ENCODE results near the gene GFY. TPM values are rescaled to one million over a fixed set of nuclear protein-coding genes. Genes with fewer than 3 reads are reported as not detected.
"Not testable (repeated sequence)": the region's sequence is repeated elsewhere in the genome, so short reads cannot be mapped to it uniquely, and the experiment has no call there.

The GFY gene
- polyA plus RNA-seq, 3 donors: not detected

GRCh38 chr19:49438261-49438660 lies 13.1 kb downstream of the GFY start:
- H3K27ac ChIP-seq (ENCODE audit: low read depth, low read length): no peak overlapping the region

GRCh38 chr19:49439836-49440235 lies 14.6 kb downstream of the GFY start:
- WGBS, 3 donors: 59 to 64% (median 64%) methylated on average over 6 of the region's 6 CpGs
- no peak overlapping the region for H3K27ac ChIP-seq (ENCODE audit: low read depth, low read length)

More at GRCh38 chr19:49438261-49438660, 13.1 kb downstream of the GFY start:
- 18 to 27% (median 25%) methylated on average over 6 of the region's 6 CpGs for WGBS, 3 donors

GRCh38 chr19:49440439-49441209 lies 15.4 kb downstream of the GFY start:
- 24 to 32% (median 25%) methylated on average over 19 of the region's 19 CpGs for WGBS, 3 donors

GRCh38 chr19:49441210-49441959 lies 16.2 kb downstream of the GFY start, which contains the start of gene SLC17A7:
Gene SLC17A7 (minus strand): TSS chr19:49441527. CDS start chr19:49441379, 148 bp downstream.
- no peak within 1 kb of the TSS for H3K27ac ChIP-seq (ENCODE audit: low read depth, low read length)
- WGBS, 3 donors: 3 to 7% (median 4%) methylated on average over 31 to 56 of the region's 56 CpGs

More at GRCh38 chr19:49440439-49441209, 15.4 kb downstream of the GFY start:
- H3K27ac ChIP-seq (ENCODE audit: low read depth, low read length): no peak overlapping the region

- WGBS, 3 donors: 14 to 27% (median 19%) methylated on average over 14 of the region's 14 CpGs
- H3K27ac ChIP-seq (ENCODE audit: low read depth, low read length): no peak overlapping the region
These were observed 16.8 kb downstream of the GFY start for GRCh38 chr19:49441960-49442350.

- no peak overlapping the region for H3K27ac ChIP-seq (ENCODE audit: low read depth, low read length)
- WGBS, 3 donors: 2 to 5% (median 2%) methylated on average over 11 of the region's 11 CpGs
These were observed 17.2 kb downstream of the GFY start for GRCh38 chr19:49442354-49442753.

GRCh38 chr19:49442771-49443365 lies 17.7 kb downstream of the GFY start:
- H3K27ac ChIP-seq (ENCODE audit: low read depth, low read length): peak overlapping the region; percentile 69
- WGBS, 3 donors: 0 to 2% (median 1%) methylated on average over 40 to 43 of the region's 43 CpGs

- peak overlapping the region; percentile 69 for H3K27ac ChIP-seq (ENCODE audit: low read depth, low read length)
- 0% methylated on average over 46 to 47 of the region's 47 CpGs for WGBS, 3 donors
These were observed 18.3 kb downstream of the GFY start for GRCh38 chr19:49443366-49444099.

- not testable (repeated sequence) for H3K27ac ChIP-seq (ENCODE audit: low read depth, low read length)
These were observed 19.0 kb downstream of the GFY start for GRCh38 chr19:49444100-49444700.

GRCh38 chr19:49445997-49446396 lies 20.8 kb downstream of the GFY start:
- WGBS, 3 donors: 72 to 91% (median 81%) methylated on average over 3 of the region's 3 CpGs
- no peak overlapping the region for H3K27ac ChIP-seq (ENCODE audit: low read depth, low read length)

More at GRCh38 chr19:49444100-49444700, 19.0 kb downstream of the GFY start:
- WGBS, 3 donors: 56 to 66% (median 63%) methylated on average over 5 of the region's 5 CpGs

GRCh38 chr19:49447485-49448431 lies 22.6 kb downstream of the GFY start:
- 72 to 83% (median 72%) methylated on average over 32 of the region's 32 CpGs for WGBS, 3 donors
- no peak overlapping the region for H3K27ac ChIP-seq (ENCODE audit: low read depth, low read length)

- WGBS, 3 donors: 91 to 96% (median 91%) methylated on average over 6 of the region's 6 CpGs
- H3K27ac ChIP-seq (ENCODE audit: low read depth, low read length): no peak overlapping the region
These were observed 23.2 kb downstream of the GFY start for GRCh38 chr19:49448432-49448786.

- no peak overlapping the region for H3K27ac ChIP-seq (ENCODE audit: low read depth, low read length)
These were observed 25.2 kb downstream of the GFY start for GRCh38 chr19:49450405-49450804.

GRCh38 chr19:49451430-49452181 lies 26.4 kb downstream of the GFY start, which contains the start of gene PIH1D1:
Gene PIH1D1 (minus strand): TSS chr19:49451814. CDS start chr19:49451574, 240 bp downstream.
- H3K27ac ChIP-seq (ENCODE audit: low read depth, low read length): no peak within 1 kb of the TSS
- 0 to 1% (median 1%) methylated on average over 42 of the region's 42 CpGs for WGBS, 3 donors

More at GRCh38 chr19:49450405-49450804, 25.2 kb downstream of the GFY start:
- 81 to 86% (median 86%) methylated on average over 7 of the region's 7 CpGs for WGBS, 3 donors

- 0% methylated on average over 64 to 66 of the region's 66 CpGs for WGBS, 3 donors
- peak within 1 kb of the TSS; percentile 71 for H3K27ac ChIP-seq (ENCODE audit: low read depth, low read length)
These were observed 28.0 kb downstream of the GFY start, which contains the start of gene ALDH16A1 for GRCh38 chr19:49453013-49453756. Gene ALDH16A1 (plus strand): TSS chr19:49453225. CDS start chr19:49453332, 107 bp downstream.

Data from adipose tissue (tissue), 3 donors.